B cell (primary cell): ENCODE results near the gene GP1BB. TPM values are rescaled to one million over a fixed set of nuclear protein-coding genes. Genes with fewer than 3 reads are reported as not detected.

Experiments
- ATAC-seq: fragments of 200-7000 bp; cut with Tn5 transposase; one replicate; pipeline ENCODE4 v1.10.0; 2021; ENCODE audit warnings: low read depth, mild to moderate bottlenecking, moderate number of reproducible peaks, moderate library complexity
- CTCF ChIA-PET: fragments of 350-600 bp; sonication (Branson Sonifier 250); formaldehyde crosslinking; loops from one replicate; lab custom pipeline; 2021; ENCODE audit warnings: antibody characterized with exemption, inconsistent platforms; lab: Charles Lee
- POLR2A ChIA-PET: fragments of 350-600 bp; sonication (Branson Sonifier 250); formaldehyde crosslinking; loops from one replicate; lab custom pipeline; 2021; ENCODE audit warnings: antibody characterized with exemption; lab: Charles Lee
- DNase-seq: peaks from one replicate; pipeline ENCODE4 v3.0.0; 2013
- H2AFZ ChIP-seq: 2 replicates; pipeline ENCODE4 v1.6.1; 2012; ENCODE audit warnings: mild to moderate bottlenecking, low read depth, low read length; ENCODE audit not compliant: insufficient read depth, poor library complexity, severe bottlenecking
- H3K27ac ChIP-seq, 2 donors: 1 replicate in 1 of 2; 2 replicates in 1 of 2; pipeline ENCODE4 v1.5.1; 2012 to 2013; ENCODE audit warnings: low read length in 2 of 2, mild to moderate bottlenecking in 2 of 2, moderate library complexity in 1 of 2
- H3K27me3 ChIP-seq, 4 experiments: fragments of 200-600 bp in 1 of 4; sonication (generic) in 1 of 4; replicated peaks in 1 of 4; 1 replicate in 2 of 4; 2 replicates in 2 of 4; pipeline versions ENCODE4 v1.6.1 to v1.7.0; 2013 to 2016; ENCODE audit warnings: low read length in 3 of 4, mild to moderate bottlenecking in 2 of 4, mixed read lengths in 1 of 4, moderate library complexity in 1 of 4; ENCODE audit not compliant: insufficient read depth in 4 of 4, control insufficient read depth in 3 of 4; ENCODE audit errors: control extremely low read depth in 1 of 4
- H3K36me3 ChIP-seq, 2 experiments: replicated peaks in 1 of 2; 1 replicate in 1 of 2; 2 replicates in 1 of 2; pipeline versions ENCODE4 v1.6.1 to v1.7.1; 2013; ENCODE audit warnings: low read length in 1 of 2; ENCODE audit not compliant: insufficient read depth in 2 of 2, control insufficient read depth in 1 of 2; ENCODE audit errors: control extremely low read depth in 1 of 2, extremely low read depth in 1 of 2
- H3K4me1 ChIP-seq, 2 donors: fragments of 200-600 bp in 1 of 2; sonication (generic) in 1 of 2; 1 replicate in 1 of 2; 2 replicates in 1 of 2; pipeline versions ENCODE4 v1.5.1 to v1.6.1; 2013 to 2017; ENCODE audit warnings: low read length in 2 of 2; ENCODE audit not compliant: control insufficient read depth in 2 of 2, insufficient read depth in 2 of 2
- H3K4me2 ChIP-seq: replicated peaks from 2 replicates; pipeline ENCODE3; 2012; ENCODE audit warnings: mild to moderate bottlenecking, low read depth, low read length; ENCODE audit not compliant: poor library complexity, severe bottlenecking
- H3K4me3 ChIP-seq, 5 experiments: fragments of 200-600 bp in 1 of 5; sonication (generic) in 1 of 5; 1 replicate in 3 of 5; 2 replicates in 2 of 5; pipeline versions ENCODE4 v1.5.1 to v1.7.0; 2011 to 2016; ENCODE audit warnings: low read length in 4 of 5, mild to moderate bottlenecking in 4 of 5, low read depth in 2 of 5, control low read depth in 1 of 5, moderate library complexity in 1 of 5; ENCODE audit not compliant: insufficient read depth in 1 of 5; ENCODE audit errors: control extremely low read depth in 1 of 5, extremely low read depth in 1 of 5
- H3K79me2 ChIP-seq: fragments of 200-600 bp; sonication (generic); one replicate; pipeline ENCODE4 v1.6.0; 2016; ENCODE audit warnings: low read length; ENCODE audit not compliant: control insufficient read depth, insufficient read depth
- H3K9ac ChIP-seq: fragments of 200-600 bp; sonication (generic); 2 replicates; pipeline ENCODE4 v1.6.1; 2017; ENCODE audit warnings: mild to moderate bottlenecking, low read length, moderate library complexity
- H3K9me3 ChIP-seq, 3 donors: one replicate each; pipeline versions ENCODE4 v1.6.1 to v1.7.1; 2013; ENCODE audit warnings: low read length in 2 of 3; ENCODE audit not compliant: control insufficient read depth in 2 of 3, insufficient read depth in 1 of 3; ENCODE audit errors: control extremely low read depth in 1 of 3
- H4K20me1 ChIP-seq: 2 replicates; pipeline ENCODE4 v1.6.0; 2012; ENCODE audit warnings: mild to moderate bottlenecking, low read length; ENCODE audit not compliant: insufficient read depth, control insufficient read depth, poor library complexity, severe bottlenecking
- H3K27ac Mint-ChIP-seq: one replicate; pipeline ENCODE4 v1.8.0; 2021; ENCODE audit warnings: mixed read lengths
- H3K27me3 Mint-ChIP-seq: one replicate; pipeline ENCODE4 v1.8.0; 2021; ENCODE audit warnings: mixed read lengths
- H3K4me1 Mint-ChIP-seq: one replicate; pipeline ENCODE4 v1.8.0; 2021; ENCODE audit warnings: mixed read lengths
- H3K4me3 Mint-ChIP-seq: one replicate; pipeline ENCODE4 v1.8.0; 2021; ENCODE audit warnings: mixed read lengths
- H3K9me3 Mint-ChIP-seq: one replicate; pipeline ENCODE4 v1.8.0; 2022; ENCODE audit warnings: mixed read lengths; ENCODE audit not compliant: insufficient read depth
- EZH2 ChIP-seq: IDR thresholded peaks from 2 replicates; pipeline ENCODE4 v1.6.1; 2012; ENCODE audit warnings: borderline replicate concordance, low read depth, mild to moderate bottlenecking, moderate library complexity, low read length; ENCODE audit not compliant: insufficient read depth, poor library complexity, severe bottlenecking
- WGBS: methylation state at CpG from one replicate; pipeline ENCODE4 v1.1.5; 2013; ENCODE audit warnings: missing lambda C conversion rate; ENCODE audit not compliant: insufficient coverage; 5-methylcytosine and 5-hydroxymethylcytosine counted together
- intact Hi-C: fragments of 100-400 bp; cut with micrococcal nuclease; formaldehyde crosslinking; loops from one replicate; pipeline ENCODE4 v1.10.0; 2022
- polyA plus RNA-seq: library from polyadenylated mRNA; depleted of rRNA; stranded (reverse); fragments of >200 nt; gene quantifications from 2 replicates; pipeline ENCODE4 v1.2.3, GENCODE V29; 2012
- total RNA-seq, 2 donors: library from RNA; stranded (reverse); fragments of 120-200 nt in 1 of 2; gene quantifications; 1 replicate in 1 of 2; 2 replicates in 1 of 2; pipeline versions ENCODE4 v1.2.3 to v1.2.4, GENCODE V29; 2013 to 2022
- TF ChIP-seq, protein P1 (sequence below): fragments of 200-600 bp; IDR thresholded peaks from one replicate; pipeline ENCODE4 v1.8.0; 2022; ENCODE audit warnings: antibody characterized with exemption, mild to moderate bottlenecking

The GP1BB gene
- total and polyA plus RNA-seq, 2 donors (not counting 1 experiment from before 2014, with no cell fraction given) = 0.31 TPM; not detected in 1

DNA sequence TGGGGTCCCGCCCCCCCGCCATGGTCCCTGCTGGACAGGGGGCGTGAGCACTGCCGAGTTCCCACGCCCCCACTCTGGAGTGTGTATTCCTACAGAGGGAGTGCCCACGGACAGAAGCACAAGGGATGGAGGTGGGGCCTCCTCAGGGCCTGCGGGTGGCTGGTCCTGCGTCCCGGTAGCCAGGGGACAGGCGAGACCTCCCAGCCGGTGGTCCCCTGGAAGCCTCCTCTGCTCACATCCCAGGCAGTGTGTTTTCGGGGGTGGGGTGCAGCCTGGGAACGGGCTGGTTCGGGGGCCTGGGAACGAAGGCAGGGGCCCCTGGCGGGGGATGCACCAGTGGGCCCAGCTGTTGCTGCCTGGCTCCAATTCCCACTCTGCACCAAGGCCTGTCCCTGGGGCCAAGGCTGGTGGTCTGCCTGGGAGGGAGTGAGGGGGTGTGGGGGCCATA lies 16.1 kb downstream of the GP1BB start:
- Mint-ChIP-seq H3K9me3 (no peaks in the 10 kb centered on the region), H3K27ac (no peak overlapping the region), H3K4me1 (no peaks in the 10 kb centered on the region), H3K27me3 (no peaks in the 10 kb centered on the region), H3K4me3 (no peak overlapping the region)
- H3K9ac ChIP-seq = no peak overlapping the region
- ChIA-PET POLR2A (no interaction called here), CTCF (no interaction called here)
- TF ChIP-seq, protein P1, sequence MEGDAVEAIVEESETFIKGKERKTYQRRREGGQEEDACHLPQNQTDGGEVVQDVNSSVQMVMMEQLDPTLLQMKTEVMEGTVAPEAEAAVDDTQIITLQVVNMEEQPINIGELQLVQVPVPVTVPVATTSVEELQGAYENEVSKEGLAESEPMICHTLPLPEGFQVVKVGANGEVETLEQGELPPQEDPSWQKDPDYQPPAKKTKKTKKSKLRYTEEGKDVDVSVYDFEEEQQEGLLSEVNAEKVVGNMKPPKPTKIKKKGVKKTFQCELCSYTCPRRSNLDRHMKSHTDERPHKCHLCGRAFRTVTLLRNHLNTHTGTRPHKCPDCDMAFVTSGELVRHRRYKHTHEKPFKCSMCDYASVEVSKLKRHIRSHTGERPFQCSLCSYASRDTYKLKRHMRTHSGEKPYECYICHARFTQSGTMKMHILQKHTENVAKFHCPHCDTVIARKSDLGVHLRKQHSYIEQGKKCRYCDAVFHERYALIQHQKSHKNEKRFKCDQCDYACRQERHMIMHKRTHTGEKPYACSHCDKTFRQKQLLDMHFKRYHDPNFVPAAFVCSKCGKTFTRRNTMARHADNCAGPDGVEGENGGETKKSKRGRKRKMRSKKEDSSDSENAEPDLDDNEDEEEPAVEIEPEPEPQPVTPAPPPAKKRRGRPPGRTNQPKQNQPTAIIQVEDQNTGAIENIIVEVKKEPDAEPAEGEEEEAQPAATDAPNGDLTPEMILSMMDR = no peak
- no peak for TF ChIP-seq EZH2
- no peaks in the 10 kb centered on the region for H4K20me1 ChIP-seq
- H3K79me2 ChIP-seq = no peaks in the 10 kb centered on the region
- 86% methylated on average over 15 of the region's 16 CpGs for WGBS
- H2AFZ ChIP-seq = no peak overlapping the region
- H3K27me3 ChIP-seq = no peaks in the 10 kb centered on the region
- H3K4me3 ChIP-seq = no peak overlapping the region
- DNase-seq (no peak), ATAC-seq (no peak)
- no peaks in the 10 kb centered on the region for H3K4me1 ChIP-seq
- intact Hi-C loops = no loop called here
- no peak overlapping the region for H3K27ac ChIP-seq
- no peak overlapping the region for H3K4me2 ChIP-seq
- H3K9me3 ChIP-seq = no peaks in the 10 kb centered on the region
- no peaks in the 10 kb centered on the region for H3K36me3 ChIP-seq

- POLR2A ChIA-PET = no interaction called here
- intact Hi-C loops = no loop called here
Measured at GRCh38 chr22:19739911-19740449, 16.6 kb downstream of the GP1BB start.

More at GRCh38 chr22:19739911-19740449, 16.6 kb downstream of the GP1BB start:
- no peak overlapping the region for H3K4me3 ChIP-seq
- H3K9me3 Mint-ChIP-seq = no peaks in the 10 kb centered on the region
- H3K36me3 ChIP-seq = no peaks in the 10 kb centered on the region
- no peak overlapping the region for H3K4me3 Mint-ChIP-seq
- no peaks in the 10 kb centered on the region for H3K4me1 Mint-ChIP-seq
- H4K20me1 ChIP-seq = no peaks in the 10 kb centered on the region
- TF ChIP-seq, protein P1 = no peak
- no peak for TF ChIP-seq EZH2
- no peak overlapping the region for H3K27ac ChIP-seq
- WGBS = 76% methylated on average over 3 of the region's 7 CpGs
- no peaks in the 10 kb centered on the region for H3K27me3 Mint-ChIP-seq
- no peaks in the 10 kb centered on the region for H3K27me3 ChIP-seq
- no peak overlapping the region for H2AFZ ChIP-seq
- H3K4me2 ChIP-seq = no peak overlapping the region
- CTCF ChIA-PET = no interaction called here
- no peaks in the 10 kb centered on the region for H3K4me1 ChIP-seq
- no peaks in the 10 kb centered on the region for H3K79me2 ChIP-seq
- no peak overlapping the region for H3K9ac ChIP-seq
- H3K27ac Mint-ChIP-seq = no peak overlapping the region
- DNase-seq (no peak), ATAC-seq (no peak)
- no peaks in the 10 kb centered on the region for H3K9me3 ChIP-seq
